H1 (cell line): Measurements from ENCODE around the gene NRN1L. TPM values are rescaled to one million over a fixed set of nuclear protein-coding genes. Genes with fewer than 3 reads are reported as not detected.

Experiments
- ATF2 ChIP-seq: IDR thresholded peaks from 2 replicates; pipeline ENCODE4 v1.6.1; 2012; ENCODE audit warnings: low read length, inconsistent platforms
- CBX5 ChIP-seq: fragments of 300-800, 300-1000 bp; sonication (generic); IDR thresholded peaks from 2 replicates; pipeline ENCODE4 v1.7.1; 2016; ENCODE audit warnings: antibody characterized with exemption, low read length, low read depth
- CTCF ChIP-seq, 3 experiments: IDR thresholded peaks; 1 replicate in 2 of 3; 2 replicates in 1 of 3; pipeline versions ENCODE4 v1.5.1 to v1.6.1; 2011; ENCODE audit warnings: low read length in 3 of 3, mild to moderate bottlenecking in 3 of 3, inconsistent platforms in 2 of 3, low read depth in 1 of 3, moderate library complexity in 1 of 3; ENCODE audit not compliant: insufficient read depth in 1 of 3; ENCODE audit errors: control extremely low read depth in 1 of 3
- POLR2AphosphoS5 ChIP-seq: IDR thresholded peaks from 2 replicates; pipeline ENCODE4 v1.6.1; 2011; ENCODE audit warnings: low read depth, low read length
- polyA plus RNA-seq, 7 experiments: library from polyadenylated mRNA; depleted of rRNA in 3 of 7; stranded (reverse) in 5 of 7; unstranded in 2 of 7; fragments of >200 nt in 5 of 7; fragments of 200-250 nt in 2 of 7; gene quantifications; 1 replicate in 5 of 7; 2 replicates in 1 of 7; 4 replicates in 1 of 7; pipeline versions ENCODE4 v1.2.1 to v1.2.3, GENCODE V29; 2011 to 2013; ENCODE audit warnings: missing spikeins in 2 of 7, mixed read lengths in 2 of 7
- total RNA-seq: library from RNA; stranded (reverse); fragmentation: NEBNext Ultra II Directional; extraction: Animal tissue kit (Norgen Biotek cat#: 25700); gene quantifications from 2 replicates; pipeline ENCODE4 v1.2.1, GENCODE V29; 2021

The NRN1L gene
- total and polyA plus RNA-seq, 2 of the 8 experiments (the other 6 are each of a cell fraction or from before 2014, with no cell fraction given): 4.1 to 35.2 TPM

DNA sequence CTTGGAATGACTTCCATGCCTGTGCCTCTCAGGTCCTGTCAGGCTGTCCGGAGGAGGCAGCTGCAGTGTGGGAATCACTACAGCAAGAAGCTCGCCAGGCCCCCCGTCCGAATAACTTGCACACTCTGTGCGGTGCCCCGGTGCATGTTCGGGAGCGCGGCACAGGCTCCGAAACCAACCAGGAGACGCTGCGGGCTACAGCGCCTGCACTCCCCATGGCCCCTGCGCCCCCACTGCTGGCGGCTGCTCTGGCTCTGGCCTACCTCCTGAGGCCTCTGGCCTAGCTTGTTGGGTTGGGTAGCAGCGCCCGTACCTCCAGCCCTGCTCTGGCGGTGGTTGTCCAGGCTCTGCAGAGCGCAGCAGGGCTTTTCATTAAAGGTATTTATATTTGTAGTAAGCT lies 1.3 kb downstream of the NRN1L start (continued):
- no peak for TF ChIP-seq CBX5
- TF ChIP-seq CTCF (IDR thresholded peaks at IDR 0.05; ENCODE audit: control extremely low read depth in 1 of 3, insufficient read depth in 1 of 3, low read depth in 1 of 3, low read length in 3 of 3): no peak
- no peak for TF ChIP-seq ATF2
- TF ChIP-seq POLR2AphosphoS5: no peak
